Astrocyte (in vitro differentiated cells and primary cell): ENCODE data around the gene LRRK1. TPM values are rescaled to one million over a fixed set of nuclear protein-coding genes. Genes with fewer than 3 reads are reported as not detected.
A peak's percentile ranks its signal among the peaks of the same experiment; 100 is the strongest.

Experiments used
- DNase-seq: peaks from one replicate; pipeline ENCODE4 v3.0.0-alpha.2; 2010; ENCODE audit warnings: low read depth
- FAIRE-seq: peaks from 2 replicates; lab custom pipeline; 2011; peaks lifted over from hg19 to GRCh38; lab: Jason Lieb, UNC
- H2AFZ ChIP-seq: 2 replicates; pipeline ENCODE4 v1.6.0; 2012; ENCODE audit warnings: low read depth, low read length, inconsistent platforms
- H3K27ac ChIP-seq: 2 replicates; pipeline ENCODE4 v1.5.1; 2011; ENCODE audit warnings: low read depth, low read length, inconsistent platforms
- H3K27me3 ChIP-seq: 2 replicates; pipeline ENCODE4 v1.6.0; 2011; ENCODE audit warnings: low read length, inconsistent platforms; ENCODE audit not compliant: insufficient read depth
- H3K36me3 ChIP-seq: 2 replicates; pipeline ENCODE4 v1.5.1; 2011; ENCODE audit warnings: low read length, inconsistent platforms; ENCODE audit not compliant: insufficient read depth
- H3K4me1 ChIP-seq: 2 replicates; pipeline ENCODE4 v1.5.1; 2011; ENCODE audit warnings: low read length, inconsistent platforms; ENCODE audit not compliant: insufficient read depth
- H3K4me2 ChIP-seq: 2 replicates; pipeline ENCODE4 v1.6.0; 2012; ENCODE audit warnings: low read length, inconsistent platforms
- H3K4me3 ChIP-seq: 2 replicates; pipeline ENCODE4 v1.5.1; 2011; ENCODE audit warnings: low read depth, mild to moderate bottlenecking, low read length, inconsistent platforms; ENCODE audit not compliant: insufficient read depth
- H3K79me2 ChIP-seq: 2 replicates; pipeline ENCODE4 v1.6.0; 2012; ENCODE audit warnings: mild to moderate bottlenecking, low read length, inconsistent platforms; ENCODE audit not compliant: insufficient read depth
- H3K9ac ChIP-seq: 2 replicates; pipeline ENCODE4 v1.6.0; 2012; ENCODE audit warnings: mild to moderate bottlenecking, low read length, inconsistent platforms
- H3K9me3 ChIP-seq: 2 replicates; pipeline ENCODE4 v1.5.1; 2012; ENCODE audit warnings: low read depth, mild to moderate bottlenecking, low read length, inconsistent platforms; ENCODE audit not compliant: insufficient read depth
- H4K20me1 ChIP-seq: 2 replicates; pipeline ENCODE4 v1.6.0; 2012; ENCODE audit warnings: low read length, inconsistent platforms; ENCODE audit not compliant: insufficient read depth
- H3K27ac Mint-ChIP-seq: one replicate; pipeline ENCODE4 v1.8.0; 2021; ENCODE audit warnings: mild to moderate bottlenecking, mixed read lengths; ENCODE audit not compliant: unreplicated experiment
- H3K27me3 Mint-ChIP-seq: one replicate; pipeline ENCODE4 v1.8.0; 2021; ENCODE audit warnings: low read depth, mixed read lengths; ENCODE audit not compliant: unreplicated experiment
- H3K36me3 Mint-ChIP-seq: one replicate; pipeline ENCODE4 v1.8.0; 2021; ENCODE audit warnings: low read depth, mixed read lengths; ENCODE audit not compliant: unreplicated experiment
- H3K4me1 Mint-ChIP-seq: one replicate; pipeline ENCODE4 v1.8.0; 2021; ENCODE audit warnings: low read depth, mixed read lengths; ENCODE audit not compliant: unreplicated experiment
- H3K4me3 Mint-ChIP-seq: one replicate; pipeline ENCODE4 v1.8.0; 2021; ENCODE audit warnings: mild to moderate bottlenecking, moderate library complexity, mixed read lengths; ENCODE audit not compliant: unreplicated experiment
- H3K9me3 Mint-ChIP-seq: one replicate; pipeline ENCODE4 v1.8.0; 2021; ENCODE audit warnings: mild to moderate bottlenecking, mixed read lengths; ENCODE audit not compliant: unreplicated experiment
- CTCF ChIP-seq: IDR thresholded peaks from 2 replicates; pipeline ENCODE4 v1.5.1; 2011; ENCODE audit warnings: low read depth, mild to moderate bottlenecking, inconsistent platforms, low read length, moderate library complexity; ENCODE audit not compliant: insufficient read depth
- EZH2 ChIP-seq: IDR thresholded peaks from 2 replicates; pipeline ENCODE4 v1.6.1; 2012; ENCODE audit warnings: mild to moderate bottlenecking, low read length, inconsistent platforms; ENCODE audit not compliant: insufficient read depth
- total RNA-seq: library from RNA; stranded (reverse); gene quantifications from 2 replicates; pipeline ENCODE4 v1.2.1, GENCODE V29; 2021

The LRRK1 gene
- total RNA-seq, 1 donor from 2014 or later, result 0.41 TPM

- FAIRE-seq, result no peak
- TF ChIP-seq EZH2 (no peak), CTCF (no peak)
- Histone ChIP-seq H3K36me3 (no peaks in the 10 kb centered on the region), H3K27me3 (peaks cover 26% of the 10 kb centered on the region), H2AFZ (peak within 1 kb of the TSS; percentile 66), H3K9ac (peak within 1 kb of the TSS; percentile 72), H3K4me3 (peak within 1 kb of the TSS; percentile 50), H3K4me2 (peak within 1 kb of the TSS; percentile 85), H3K27ac (no peak within 1 kb of the TSS), H3K79me2 (peaks cover 13% of the 10 kb centered on the region), H3K9me3 (no peaks in the 10 kb centered on the region), H3K4me1 (peaks cover 6% of the 10 kb centered on the region), H4K20me1 (peaks cover 5% of the 10 kb centered on the region)
- DNase-seq, result peak; percentile 43
- Mint-ChIP-seq H3K4me3 (peak within 1 kb of the TSS; percentile 75), H3K27me3 (peaks cover 84% of the 10 kb centered on the region), H3K36me3 (no peaks in the 10 kb centered on the region), H3K4me1 (no peaks in the 10 kb centered on the region), H3K9me3 (no peaks in the 10 kb centered on the region), H3K27ac (no peak within 1 kb of the TSS)
Observed at GRCh38 chr15:100879464-100880138, 39.6 kb upstream of the LRRK1 start, which contains the start of gene ALDH1A3. TSS of gene ALDH1A3 (plus strand) at chr15:100879831. CDS start at chr15:100879908, 77 bp downstream.

- no peaks in the 10 kb centered on the region for H3K9me3 ChIP-seq
- no peak overlapping the region for H3K27ac Mint-ChIP-seq
- no peaks in the 10 kb centered on the region for H3K36me3 ChIP-seq
- peaks cover 13% of the 10 kb centered on the region for H3K79me2 ChIP-seq
- peak overlapping the region; percentile 68 for H3K4me3 Mint-ChIP-seq
- peaks cover 5% of the 10 kb centered on the region for H4K20me1 ChIP-seq
- peaks cover 78% of the 10 kb centered on the region for H3K27me3 Mint-ChIP-seq
- TF ChIP-seq EZH2 (peak; percentile 82), CTCF (no peak)
- peak overlapping the region; percentile 50 for H3K4me3 ChIP-seq
- peak overlapping the region; percentile 85 for H3K4me2 ChIP-seq
- H3K27me3 ChIP-seq, result peaks cover 23% of the 10 kb centered on the region
- no peaks in the 10 kb centered on the region for H3K4me1 Mint-ChIP-seq
- H3K36me3 Mint-ChIP-seq, result no peaks in the 10 kb centered on the region
- DNase-seq, result peak; percentile 35
- H3K9ac ChIP-seq, result peak overlapping the region; percentile 72
- no peak for FAIRE-seq
- no peak overlapping the region for H3K27ac ChIP-seq
- H3K4me1 ChIP-seq, result peaks cover 6% of the 10 kb centered on the region
- peak overlapping the region; percentile 66 for H2AFZ ChIP-seq
- H3K9me3 Mint-ChIP-seq, result no peaks in the 10 kb centered on the region
Observed at GRCh38 chr15:100880139-100880896, 38.8 kb upstream of the LRRK1 start.
